ENCODE results near the gene CLTB. TPM values are rescaled to one million over a fixed set of nuclear protein-coding genes. Genes with fewer than 3 reads are reported as not detected.

Gene CLTB
- total RNA-seq, 1 experiment from 2014 or later: 34.5 TPM

- DNase-seq: no peak
- no peak overlapping the region for H2AFZ ChIP-seq (ENCODE audit: low read length)
- H3K14ac ChIP-seq (ENCODE audit: insufficient read depth, low read length): no peak overlapping the region
- H2BK120ac ChIP-seq (ENCODE audit: low read depth, low read length, poor library complexity, severe bottlenecking): no peak overlapping the region
- H3K79me2 ChIP-seq (ENCODE audit: insufficient read depth, low read length): peaks cover 2% of the 10 kb centered on the region; the same call in 1 of the 2 replicates
- Mint-ChIP-seq H3K4me3 (no peak overlapping the region), H3K36me3 (ENCODE audit: insufficient read depth in 1 of 3, low read depth in 3 of 3) (peaks cover 30 to 74% (median 39%) of the 10 kb centered on the region in 3 experiments), H3K27me3 (ENCODE audit: low read depth) (no peaks in the 10 kb centered on the region), H3K27ac (no peak overlapping the region; a peak in 1 of 7 replicates), H3K4me1 (peaks cover 4 to 6% of the 10 kb centered on the region in 2 experiments; a peak in 3 of 4 replicates), H3K9me3 (no peaks in the 10 kb centered on the region)
- no peak overlapping the region for H2BK20ac ChIP-seq (ENCODE audit: low read depth, low read length, poor library complexity, severe bottlenecking)
- no peak overlapping the region for H4K5ac ChIP-seq (ENCODE audit: insufficient read length, low read depth, low read length)
- no peak overlapping the region for H3K18ac ChIP-seq (ENCODE audit: insufficient read length, low read depth, low read length)
- H3K4me2 ChIP-seq (ENCODE audit: insufficient read depth, insufficient read length, low read length): no peak overlapping the region
- no peaks in the 10 kb centered on the region for H3K4me1 ChIP-seq (ENCODE audit: insufficient read depth, low read length)
- H3K56ac ChIP-seq (ENCODE audit: insufficient read length, low read depth, low read length): no peak overlapping the region
- H3K4ac ChIP-seq (ENCODE audit: low read depth, low read length): no peak overlapping the region
- no CpG with 5 or more reads among the region's 3 CpGs for WGBS (ENCODE audit: extremely low coverage, insufficient read length, low lambda C conversion rate)
- no peak overlapping the region for H3T11ph ChIP-seq (ENCODE audit: low read length)
- H2AK5ac ChIP-seq (ENCODE audit: insufficient read length, low read length): no peak overlapping the region
- H2BK12ac ChIP-seq (ENCODE audit: insufficient read length, low read depth, low read length): no peak overlapping the region
- no peak overlapping the region for H3K27ac ChIP-seq (ENCODE audit: insufficient read length, low read depth, low read length)
- no peak overlapping the region for H3K23ac ChIP-seq (ENCODE audit: insufficient read length, low read depth, low read length)
- H2BK5ac ChIP-seq (ENCODE audit: insufficient read length, low read length): no peak overlapping the region
- H3K79me1 ChIP-seq (ENCODE audit: insufficient read depth, low read depth, low read length, poor library complexity, severe bottlenecking): no peaks in the 10 kb centered on the region
- no peaks in the 10 kb centered on the region for H3K23me2 ChIP-seq (ENCODE audit: insufficient read length, low read depth, low read length, poor library complexity, severe bottlenecking)
- no peak for TF ChIP-seq CTCF (conservative IDR thresholded peaks at IDR 0.05)
- no peak overlapping the region for H2BK15ac ChIP-seq (ENCODE audit: low read depth, low read length)
- no peaks in the 10 kb centered on the region for H4K20me1 ChIP-seq (ENCODE audit: control insufficient read depth, insufficient read depth, insufficient read length)
- no peaks in the 10 kb centered on the region for H3K27me3 ChIP-seq (ENCODE audit: insufficient read depth, low read length)
- no peak overlapping the region for H3K9ac ChIP-seq (ENCODE audit: extremely low read depth, insufficient read length, low read length)
- H4K8ac ChIP-seq (replicated peaks; ENCODE audit: insufficient read length, low read depth, low read length): no peak overlapping the region
- no peaks in the 10 kb centered on the region for H3K9me3 ChIP-seq (ENCODE audit: control insufficient read depth, low read depth, low read length)
- no peak overlapping the region for H4K91ac ChIP-seq (ENCODE audit: insufficient read length, low read depth, low read length)
These were observed 34.4 kb downstream of the CLTB start for GRCh38 chr5:176381979-176382378.

All from H9 (cell line).